ENCODE results near the gene TBX21. TPM values are rescaled to one million over a fixed set of nuclear protein-coding genes. Genes with fewer than 3 reads are reported as not detected.

TBX21 gene
- total RNA-seq, 1 experiment from 2014 or later, result not detected

GRCh38 chr17:47732399-47733046, 513 bp upstream of the TBX21 start:
- H3K4me3 Mint-ChIP-seq (ENCODE audit: unreplicated experiment), result no peak overlapping the region
- POLR2A ChIA-PET, result interaction anchor here (0.6 kb wide), 1 partner anchor 423 kb away, joined by 3 read pairs; no protein-coding TSS in a partner anchor
- intact Hi-C loops (cut with micrococcal nuclease), result no loop called here

GRCh38 chr17:47733674-47734410, 806 bp downstream of the TBX21 start:
- TF ChIP-seq CTCF (IDR thresholded peaks at IDR 0.05; ENCODE audit: unreplicated experiment), result no peak
- no peak for DNase-seq (ENCODE audit: unreplicated experiment)
- CTCF ChIA-PET, result interaction anchor here (0.6 to 0.7 kb wide), 2 partner anchors 25 to 884 kb away, joined by 3 read pairs; no protein-coding TSS in a partner anchor
- H3K9me3 Mint-ChIP-seq (ENCODE audit: unreplicated experiment), result no peaks in the 10 kb centered on the region
- intact Hi-C loops (cut with micrococcal nuclease), result no loop called here
- no TSS peak for BruUV-seq (replicated peaks)
- H3K27ac Mint-ChIP-seq (ENCODE audit: low read depth, unreplicated experiment), result no peak overlapping the region
- POLR2A ChIA-PET, result no interaction called here
- H3K4me1 Mint-ChIP-seq (ENCODE audit: insufficient read depth, unreplicated experiment), result no peaks in the 10 kb centered on the region
- H3K36me3 Mint-ChIP-seq (ENCODE audit: insufficient read depth, unreplicated experiment), result no peaks in the 10 kb centered on the region
- no peak overlapping the region for H3K4me3 Mint-ChIP-seq (ENCODE audit: unreplicated experiment)
- peaks cover 61% of the 10 kb centered on the region for H3K27me3 Mint-ChIP-seq (ENCODE audit: insufficient read depth, unreplicated experiment)

More at GRCh38 chr17:47732399-47733046, 513 bp upstream of the TBX21 start:
- no peaks in the 10 kb centered on the region for H3K4me1 Mint-ChIP-seq (ENCODE audit: insufficient read depth, unreplicated experiment)
- no peaks in the 10 kb centered on the region for H3K9me3 Mint-ChIP-seq (ENCODE audit: unreplicated experiment)
- H3K27ac Mint-ChIP-seq (ENCODE audit: low read depth, unreplicated experiment), result no peak overlapping the region
- H3K36me3 Mint-ChIP-seq (ENCODE audit: insufficient read depth, unreplicated experiment), result no peaks in the 10 kb centered on the region
- CTCF ChIA-PET, result interaction anchor here (0.6 to 0.9 kb wide), 4 partner anchors 33 to 235 kb away, joined by 3 read pairs; no protein-coding TSS in a partner anchor
- TF ChIP-seq CTCF (IDR thresholded peaks at IDR 0.05; ENCODE audit: unreplicated experiment), result no peak
- H3K27me3 Mint-ChIP-seq (ENCODE audit: insufficient read depth, unreplicated experiment), result peaks cover 69% of the 10 kb centered on the region
- no peak for DNase-seq (ENCODE audit: unreplicated experiment)
- BruUV-seq (replicated peaks), result no TSS peak

GRCh38 chr17:47735139-47735464, 2.1 kb downstream of the TBX21 start:
- ChIA-PET CTCF (interaction anchor here (0.7 kb wide), 1 partner anchor 67 kb away, joined by 5 read pairs; no protein-coding TSS in a partner anchor), POLR2A (no interaction called here)
- H3K27ac Mint-ChIP-seq (ENCODE audit: low read depth, unreplicated experiment), result no peak overlapping the region
- H3K4me1 Mint-ChIP-seq (ENCODE audit: insufficient read depth, unreplicated experiment), result no peaks in the 10 kb centered on the region
- peaks cover 49% of the 10 kb centered on the region for H3K27me3 Mint-ChIP-seq (ENCODE audit: insufficient read depth, unreplicated experiment)
- no peak overlapping the region for H3K4me3 Mint-ChIP-seq (ENCODE audit: unreplicated experiment)
- BruUV-seq (replicated peaks), result no TSS peak
- no peaks in the 10 kb centered on the region for H3K9me3 Mint-ChIP-seq (ENCODE audit: unreplicated experiment)
- no peak for DNase-seq (ENCODE audit: unreplicated experiment)
- no peak for TF ChIP-seq CTCF (IDR thresholded peaks at IDR 0.05; ENCODE audit: unreplicated experiment)
- intact Hi-C loops (cut with micrococcal nuclease), result no loop called here
- no peaks in the 10 kb centered on the region for H3K36me3 Mint-ChIP-seq (ENCODE audit: insufficient read depth, unreplicated experiment)

- DNase-seq (ENCODE audit: unreplicated experiment), result no peak
- CTCF ChIA-PET, result no interaction called here
- intact Hi-C loops (cut with micrococcal nuclease), result no loop called here
- Mint-ChIP-seq H3K27me3 (ENCODE audit: insufficient read depth, unreplicated experiment) (peaks cover 46% of the 10 kb centered on the region), H3K4me1 (ENCODE audit: insufficient read depth, unreplicated experiment) (no peaks in the 10 kb centered on the region), H3K36me3 (ENCODE audit: insufficient read depth, unreplicated experiment) (no peaks in the 10 kb centered on the region), H3K27ac (ENCODE audit: low read depth, unreplicated experiment) (no peak overlapping the region), H3K9me3 (ENCODE audit: unreplicated experiment) (no peaks in the 10 kb centered on the region), H3K4me3 (ENCODE audit: unreplicated experiment) (no peak overlapping the region)
- no TSS peak for BruUV-seq (replicated peaks)
- no peak for TF ChIP-seq CTCF (IDR thresholded peaks at IDR 0.05; ENCODE audit: unreplicated experiment)
- POLR2A ChIA-PET, result no interaction called here
Measured at GRCh38 chr17:47735536-47736011, 2.5 kb downstream of the TBX21 start.
